OCI-LY7 (cell line): Measurements from ENCODE around the gene MINAR2. TPM values are rescaled to one million over a fixed set of nuclear protein-coding genes. Genes with fewer than 3 reads are reported as not detected.

Experiments
- BruUV-seq: library from RNA; stranded (reverse); fragments of 400-500 nt; replicated peaks from 2 replicates; lab custom pipeline; 2021; lab: Mats Ljungman, UMichigan
- CTCF ChIA-PET: fragments of 300-600 bp; sonication (Branson Sonifier 250); formaldehyde crosslinking; loops from one replicate; lab custom pipeline; 2022; ENCODE audit warnings: antibody characterized with exemption; ENCODE audit not compliant: unreplicated experiment; lab: Charles Lee
- POLR2A ChIA-PET: fragments of 300-600 bp; sonication (Branson Sonifier 250); formaldehyde crosslinking; loops from one replicate; lab custom pipeline; 2022; ENCODE audit warnings: antibody characterized with exemption; lab: Charles Lee
- DNase-seq: peaks from one replicate; pipeline ENCODE4 v3.0.0-alpha.2; 2015; ENCODE audit warnings: low spot score
- H2AFZ ChIP-seq: fragments of 200-600 bp; sonication (generic), shearing (Covaris generic); 2 replicates; pipeline ENCODE4 v1.6.1; 2014; ENCODE audit warnings: mild to moderate bottlenecking, antibody characterized with exemption, low read length, moderate library complexity
- H3K27ac ChIP-seq: fragments of 200-600 bp; sonication (generic); 2 replicates; pipeline ENCODE4 v1.5.1; 2014; ENCODE audit warnings: mixed run types, low read depth, mild to moderate bottlenecking, moderate library complexity, low read length, inconsistent platforms; ENCODE audit not compliant: poor library complexity, severe bottlenecking
- H3K36me3 ChIP-seq: fragments of 200-600 bp; sonication (generic); 2 replicates; pipeline ENCODE4 v1.6.1; 2014; ENCODE audit warnings: mild to moderate bottlenecking, antibody characterized with exemption, low read length, moderate library complexity, mixed read lengths; ENCODE audit not compliant: insufficient read depth
- H3K4me1 ChIP-seq: fragments of 200-600 bp; sonication (generic); 2 replicates; pipeline ENCODE4 v1.5.1; 2014; ENCODE audit warnings: mild to moderate bottlenecking, low read length; ENCODE audit not compliant: insufficient read depth, poor library complexity, severe bottlenecking
- H3K4me2 ChIP-seq: fragments of 200-600 bp; sonication (generic); 2 replicates; pipeline ENCODE4 v1.6.1; 2014; ENCODE audit warnings: mild to moderate bottlenecking, low read length
- H3K4me3 ChIP-seq: fragments of 200-600 bp; sonication (generic); 2 replicates; pipeline ENCODE4 v1.5.1; 2014; ENCODE audit warnings: mild to moderate bottlenecking, low read depth, low read length; ENCODE audit not compliant: poor library complexity, severe bottlenecking
- H3K79me2 ChIP-seq: fragments of 200-600 bp; sonication (generic); 2 replicates; pipeline ENCODE4 v1.6.1; 2016; ENCODE audit warnings: low read depth, mild to moderate bottlenecking, low read length, moderate library complexity, mixed read lengths; ENCODE audit not compliant: insufficient read depth
- H3K9me2 ChIP-seq: fragments of 200-600 bp; sonication (generic); 2 replicates; pipeline ENCODE4 v1.6.1; 2016; ENCODE audit warnings: mild to moderate bottlenecking, low read length, mixed read lengths; ENCODE audit not compliant: insufficient read depth
- H3K9me3 ChIP-seq: fragments of 200-600 bp; sonication (generic); 2 replicates; pipeline ENCODE4 v1.6.1; 2014; ENCODE audit warnings: mild to moderate bottlenecking, mixed run types, low read length, mixed read lengths
- H4K20me1 ChIP-seq: fragments of 200-600 bp; sonication (generic); 2 replicates; pipeline ENCODE4 v1.6.1; 2014; ENCODE audit warnings: mild to moderate bottlenecking, antibody characterized with exemption, low read length, moderate library complexity, mixed read lengths; ENCODE audit not compliant: insufficient read depth
- CTCF ChIP-seq: fragments of 200-600 bp; sonication (generic); conservative IDR thresholded peaks from 2 replicates; pipeline ENCODE4 v1.5.1; 2014; ENCODE audit warnings: mild to moderate bottlenecking, antibody characterized with exemption, low read length, moderate library complexity, mixed read lengths
- EZH2phosphoT487 ChIP-seq: fragments of 200-600 bp; sonication (generic); IDR thresholded peaks from 2 replicates; pipeline ENCODE4 v1.6.1; 2018; ENCODE audit warnings: low read depth, borderline replicate concordance, mild to moderate bottlenecking, mixed run types, antibody characterized with exemption, low read length, moderate library complexity, mixed read lengths
- intact Hi-C: fragments of 100-400 bp; cut with micrococcal nuclease; formaldehyde crosslinking; loops from one replicate; pipeline ENCODE4 v1.10.0; 2022; ENCODE audit not compliant: unreplicated experiment
- total RNA-seq, 2 experiments: library from RNA; depleted of rRNA in 1 of 2; stranded (reverse); fragments of >200 nt in 1 of 2; shearing (Covaris generic) in 1 of 2; gene quantifications; 2 replicates each; pipeline ENCODE4 v1.2.3, GENCODE V29; 2014 to 2022

MINAR2 gene
- total RNA-seq, 2 experiments from 2014 or later: not detected

- Histone ChIP-seq H3K36me3 (no peaks in the 10 kb centered on the region), H3K9me3 (no peaks in the 10 kb centered on the region), H2AFZ (peak overlapping the region; percentile 35; the same call in 1 of the 2 replicates), H3K4me3 (no peak overlapping the region), H3K9me2 (no peaks in the 10 kb centered on the region), H3K27ac (no peak overlapping the region), H3K4me1 (no peaks in the 10 kb centered on the region), H3K4me2 (no peak overlapping the region), H3K79me2 (no peaks in the 10 kb centered on the region), H4K20me1 (no peaks in the 10 kb centered on the region)
- TF ChIP-seq EZH2phosphoT487 (no peak), CTCF (peak; percentile 84)
- DNase-seq: peak; percentile 53
- POLR2A ChIA-PET: interaction anchor here (1.0 kb wide), 1 partner anchor 138 kb away, joined by 3 read pairs; no protein-coding TSS in a partner anchor
- CTCF ChIA-PET: no interaction called here
- intact Hi-C loops: loop anchor here (1.0 to 5.0 kb wide), 2 partner anchors 81 to 1341 kb away; no protein-coding TSS in a partner anchor
- BruUV-seq: no TSS peak
These were observed 23.4 kb downstream of the MINAR2 start for GRCh38 chr5:129771058-129771838.

- CTCF ChIA-PET: no interaction called here
- TF ChIP-seq EZH2phosphoT487 (no peak), CTCF (no peak)
- POLR2A ChIA-PET: no interaction called here
- H3K27ac ChIP-seq: no peak overlapping the region
- intact Hi-C loops: loop anchor here (5.0 kb wide), 1 partner anchor 1339 kb away; no protein-coding TSS in a partner anchor
- no peaks in the 10 kb centered on the region for H4K20me1 ChIP-seq
- H3K4me3 ChIP-seq: no peak overlapping the region
- H3K9me2 ChIP-seq: no peaks in the 10 kb centered on the region
- H3K4me1 ChIP-seq: no peaks in the 10 kb centered on the region
- no TSS peak for BruUV-seq
- H3K79me2 ChIP-seq: no peaks in the 10 kb centered on the region
- no peak overlapping the region for H2AFZ ChIP-seq
- no peaks in the 10 kb centered on the region for H3K9me3 ChIP-seq
- H3K4me2 ChIP-seq: no peak overlapping the region
- H3K36me3 ChIP-seq: no peaks in the 10 kb centered on the region
- DNase-seq: no peak
These were observed 25.5 kb downstream of the MINAR2 start for GRCh38 chr5:129773376-129773775.

GRCh38 chr5:129781594-129781993, 33.7 kb downstream of the MINAR2 start:
- Histone ChIP-seq H3K36me3 (no peaks in the 10 kb centered on the region), H3K9me3 (no peaks in the 10 kb centered on the region), H3K79me2 (no peaks in the 10 kb centered on the region), H3K27ac (no peak overlapping the region), H3K9me2 (no peaks in the 10 kb centered on the region), H4K20me1 (no peaks in the 10 kb centered on the region), H3K4me1 (no peaks in the 10 kb centered on the region), H3K4me2 (no peak overlapping the region), H3K4me3 (no peak overlapping the region), H2AFZ (no peak overlapping the region)
- ChIA-PET POLR2A (no interaction called here), CTCF (no interaction called here)
- no peak for DNase-seq
- intact Hi-C loops: no loop called here
- BruUV-seq: no TSS peak
- TF ChIP-seq CTCF (no peak), EZH2phosphoT487 (no peak)
